GDM1 (cell line): ENCODE data around the gene TBC1D9.

Experiments used
- DNase-seq: peaks from one replicate; lab custom pipeline; 2025; lab: John Stamatoyannopoulos, UW

TBC1D9 gene

DNA sequence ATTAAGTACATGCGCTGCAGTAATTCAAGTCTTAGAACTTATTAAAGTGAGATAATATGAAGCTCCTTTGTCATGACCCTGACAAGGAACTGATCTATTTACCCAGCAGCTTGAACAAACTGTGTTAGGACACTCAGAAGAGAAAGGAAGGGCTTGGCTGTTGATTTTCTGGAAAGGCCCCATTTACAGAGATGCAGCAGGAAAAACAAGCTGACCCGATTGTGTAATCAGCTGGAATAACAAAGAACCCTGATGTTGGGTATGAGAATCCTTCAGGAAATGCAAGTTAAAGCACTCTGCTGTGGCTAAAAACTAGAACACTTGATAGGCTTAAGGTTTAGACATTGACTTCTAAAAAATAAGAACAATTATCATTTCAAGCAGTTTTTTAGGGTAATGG lies 64.8 kb downstream of the TBC1D9 start:
- no peak for DNase-seq

DNA sequence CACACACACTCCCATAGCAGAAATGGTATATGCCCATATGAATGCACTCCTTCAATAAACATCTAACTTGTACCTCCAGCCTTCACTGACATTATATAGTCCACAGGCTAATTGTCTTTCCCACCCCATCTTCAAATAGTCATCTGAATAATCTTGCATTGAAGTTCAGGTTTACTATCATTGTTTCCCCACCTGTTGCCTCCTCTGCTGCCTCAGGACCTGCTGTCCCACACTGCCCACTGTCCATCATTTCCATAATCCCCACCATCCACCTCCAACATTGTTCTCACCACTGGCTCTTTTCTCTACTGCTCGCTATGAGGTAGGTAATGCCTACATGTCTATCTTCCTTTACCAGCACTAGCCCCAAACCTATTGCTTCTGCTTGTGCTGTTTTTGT lies 66.1 kb downstream of the TBC1D9 start:
- no peak for DNase-seq

DNA sequence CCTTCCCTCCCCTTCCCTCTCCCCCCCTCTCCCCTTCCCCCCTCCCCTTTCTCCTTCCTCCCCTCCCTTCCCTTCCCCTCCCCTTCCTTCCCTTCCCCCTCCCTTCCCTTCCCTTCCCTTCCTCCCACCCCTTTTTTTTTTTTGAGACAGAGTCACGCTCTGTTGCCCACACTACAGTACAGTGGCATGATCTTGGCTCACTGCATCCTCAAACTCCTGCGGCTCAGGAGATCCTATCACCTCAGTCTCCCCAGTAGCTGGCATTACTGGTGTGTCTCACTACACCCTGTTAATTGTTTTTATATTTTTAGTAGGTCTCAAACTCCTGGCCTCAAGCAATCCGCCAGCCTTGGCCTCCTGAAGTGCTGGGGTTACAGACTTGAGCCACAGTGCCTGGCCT lies 66.6 kb downstream of the TBC1D9 start:
- DNase-seq = no peak

DNA sequence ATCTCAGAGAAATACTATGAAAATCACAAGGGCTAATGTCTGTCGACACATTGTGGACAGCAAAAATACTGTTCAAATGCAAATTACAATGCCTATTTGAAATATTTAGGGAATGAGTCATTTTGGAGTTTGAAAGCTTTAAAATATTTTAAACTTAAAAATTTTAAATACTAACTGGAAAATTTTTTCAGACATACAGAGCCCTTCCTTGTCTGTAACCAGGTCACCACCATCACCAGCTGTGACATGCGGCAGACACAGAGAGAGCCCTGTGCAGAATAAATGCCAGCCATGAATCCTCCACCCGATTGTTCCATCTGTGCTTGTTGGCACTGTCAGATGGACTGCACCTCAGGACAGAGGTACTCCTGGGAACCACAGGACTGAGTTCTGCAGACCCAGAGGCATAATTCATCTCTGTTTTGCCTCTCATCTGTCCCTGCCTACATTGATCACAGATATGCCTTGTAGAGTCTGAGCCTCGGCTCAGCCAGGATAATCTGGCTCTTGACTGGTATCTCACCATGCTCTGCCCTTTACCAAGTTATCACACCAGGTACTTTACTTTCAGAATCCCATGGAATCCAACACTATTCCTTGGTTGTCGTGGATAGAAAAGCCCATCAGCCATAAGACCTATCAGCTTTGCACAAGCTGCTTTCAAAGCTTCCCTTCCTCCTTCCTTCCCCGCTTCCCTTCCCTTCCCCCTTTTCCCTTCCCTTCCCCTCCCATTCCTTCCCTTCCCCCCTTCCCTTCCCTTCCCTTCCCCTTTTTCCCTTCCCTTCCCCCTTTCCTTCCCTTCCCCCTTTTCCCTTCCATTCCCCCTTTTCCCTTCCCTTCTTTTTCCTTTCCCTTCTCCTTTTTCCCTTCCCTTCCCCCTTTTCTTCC lies 67.2 kb downstream of the TBC1D9 start:
- DNase-seq = no peak

DNA sequence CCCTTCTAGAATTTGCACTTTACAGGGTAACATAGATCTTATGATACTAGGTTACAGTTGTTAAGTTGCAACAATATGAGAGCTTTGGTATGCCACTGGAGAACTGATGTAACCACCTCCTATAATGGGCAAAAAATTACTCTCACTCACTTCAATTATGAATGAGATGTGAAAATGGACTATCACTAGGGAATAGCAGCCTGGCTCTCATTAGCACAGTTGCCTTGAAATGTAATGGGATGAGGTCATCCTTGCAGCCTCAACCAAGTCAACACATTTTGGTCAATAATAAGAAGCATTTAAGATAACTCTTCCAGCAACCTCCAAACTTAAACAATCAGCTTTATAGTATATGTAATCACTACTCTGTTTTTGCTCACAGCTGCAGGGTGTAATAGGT lies 69.4 kb downstream of the TBC1D9 start:
- DNase-seq = no peak

DNA sequence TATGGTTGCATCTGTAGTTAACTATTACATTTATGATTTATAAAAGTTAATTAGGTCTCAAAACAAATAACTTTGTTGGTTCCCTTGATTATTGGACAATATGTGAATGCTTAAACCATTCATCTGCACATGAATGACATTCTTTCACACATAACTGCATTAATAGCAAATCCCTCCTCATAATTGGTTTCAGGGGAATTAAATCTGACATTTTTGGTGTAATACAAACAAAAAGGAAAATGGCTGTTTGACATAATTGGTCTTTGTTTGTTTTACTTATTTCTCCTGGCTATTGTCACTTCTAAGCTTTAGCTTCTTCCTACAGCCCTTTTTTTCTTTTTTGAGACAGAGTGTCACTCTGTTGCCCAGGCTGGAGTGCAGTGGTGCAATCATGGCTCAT lies 71.9 kb downstream of the TBC1D9 start:
- DNase-seq = no peak

DNA sequence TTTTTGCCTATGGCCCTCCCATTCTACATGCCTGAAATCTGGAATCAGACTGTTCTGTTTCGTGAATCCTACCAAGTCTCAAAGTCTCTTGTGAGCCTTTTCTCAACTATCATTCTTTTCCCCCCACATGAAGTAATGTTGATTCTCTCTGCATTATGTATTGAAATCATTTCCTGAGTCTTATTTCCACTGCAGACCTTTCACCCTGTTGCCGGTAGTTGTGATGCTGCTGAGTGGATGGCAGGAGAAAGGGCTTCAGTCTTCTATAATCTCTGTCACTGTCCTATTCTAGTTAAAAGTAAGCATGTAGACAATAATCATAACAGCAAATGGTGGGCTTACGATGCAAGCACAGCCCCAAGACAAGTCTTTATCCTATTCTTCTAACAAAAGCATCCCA lies 75.0 kb downstream of the TBC1D9 start:
- DNase-seq = no peak

DNA sequence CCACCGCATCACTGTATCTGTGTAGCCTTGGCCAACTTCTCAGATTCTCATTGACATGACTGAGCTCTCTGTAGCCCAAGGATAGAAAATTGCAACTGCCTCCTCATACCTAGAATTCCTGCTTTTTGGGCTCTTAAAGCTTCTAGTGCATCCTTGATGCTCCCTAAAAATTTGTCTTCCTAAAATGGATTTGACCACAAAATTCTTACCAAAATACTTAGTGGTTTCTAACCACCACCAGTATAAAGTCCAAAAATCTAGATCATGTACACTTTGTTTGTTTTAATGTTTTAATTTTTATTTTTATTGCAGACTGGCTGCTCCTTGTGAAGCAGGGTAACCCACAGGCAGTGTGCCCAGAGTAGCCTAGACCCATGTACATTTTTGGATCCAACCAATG lies 75.5 kb downstream of the TBC1D9 start:
- no peak for DNase-seq

DNA sequence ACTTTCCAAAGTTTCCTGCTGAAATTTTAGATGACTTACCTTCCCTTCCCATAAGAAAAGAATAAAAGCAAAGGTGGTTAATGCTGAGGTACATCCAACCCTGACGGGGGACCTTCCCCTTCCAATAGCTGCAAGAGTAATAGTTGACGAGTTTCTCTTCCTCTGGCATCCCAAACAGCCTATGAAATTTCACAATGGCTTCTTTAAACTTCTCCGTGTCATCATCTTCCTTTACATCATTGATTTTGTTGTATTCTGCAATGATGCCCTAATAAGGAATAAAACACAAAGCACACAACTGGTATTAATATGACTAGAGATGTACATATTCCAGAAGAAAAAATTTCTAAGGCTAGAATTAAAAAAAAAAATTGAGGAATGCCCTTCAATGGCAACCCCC lies 76.6 kb downstream of the TBC1D9 start:
- DNase-seq = no peak

DNA sequence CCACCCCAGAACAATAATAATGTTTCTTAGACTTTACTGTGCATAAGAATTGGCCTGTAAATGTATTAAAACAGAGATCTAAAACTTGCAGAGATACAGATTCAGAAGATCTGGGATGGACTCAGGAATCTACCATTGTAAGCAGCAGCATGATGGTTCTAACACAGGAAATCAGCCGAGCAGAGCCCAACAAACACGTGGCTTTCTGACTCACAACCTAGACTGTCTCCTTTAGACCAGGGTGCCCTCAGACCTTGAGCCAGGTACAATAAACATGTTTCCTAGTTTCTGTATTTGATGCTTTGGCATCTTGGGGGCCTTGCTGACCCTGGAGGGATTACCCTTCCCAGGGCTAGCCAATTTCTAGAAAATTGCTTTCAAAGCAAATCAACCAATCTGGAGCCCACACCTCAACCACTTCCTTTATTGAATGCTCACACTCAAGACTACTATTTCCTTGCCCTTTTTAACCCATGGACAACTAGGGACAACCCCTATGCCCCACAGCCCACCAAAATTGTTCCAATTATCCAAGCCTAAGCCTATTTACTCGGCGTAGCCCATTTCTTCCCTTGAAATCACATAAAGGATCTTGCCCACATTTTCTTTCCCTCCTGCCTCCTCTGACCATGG lies 80.5 kb downstream of the TBC1D9 start:
- DNase-seq = no peak

DNA sequence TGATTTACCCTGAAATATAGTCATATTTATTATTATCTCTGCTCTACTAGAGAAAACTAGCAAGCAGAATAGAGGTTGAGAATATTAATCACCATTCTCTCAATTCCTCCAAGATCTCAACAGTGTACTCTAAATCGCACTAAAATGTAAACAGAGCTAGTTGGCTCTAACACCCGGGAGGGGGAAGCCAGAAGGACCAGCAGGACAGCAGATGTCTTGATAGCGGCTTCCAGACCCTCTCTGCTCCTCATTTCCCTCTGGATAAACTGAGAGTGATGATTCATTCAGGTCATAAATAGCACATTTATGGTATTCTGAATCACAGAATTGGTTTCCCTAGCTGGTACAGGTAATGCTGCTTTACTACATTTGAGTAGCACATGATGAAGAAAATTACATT lies 82.5 kb downstream of the TBC1D9 start:
- DNase-seq = no peak

DNA sequence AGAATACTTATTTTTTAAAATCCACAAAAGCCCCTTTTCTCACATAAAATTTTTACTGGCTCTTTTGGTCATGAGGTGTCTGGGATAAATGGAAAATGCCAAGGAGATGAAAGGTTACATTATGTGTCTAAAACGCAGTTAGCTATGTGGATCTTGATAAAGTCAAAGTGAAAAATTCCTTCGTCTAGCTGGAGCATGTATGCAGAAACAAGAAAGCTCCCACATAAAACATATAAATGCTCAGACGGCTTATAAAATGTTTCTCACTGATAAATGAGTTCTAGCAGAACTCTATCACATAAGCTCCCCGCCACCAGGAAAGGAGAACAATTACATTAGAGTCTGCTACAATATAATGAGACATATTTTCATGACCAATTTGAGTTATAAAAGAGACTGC lies 83.8 kb downstream of the TBC1D9 start:
- DNase-seq = no peak

DNA sequence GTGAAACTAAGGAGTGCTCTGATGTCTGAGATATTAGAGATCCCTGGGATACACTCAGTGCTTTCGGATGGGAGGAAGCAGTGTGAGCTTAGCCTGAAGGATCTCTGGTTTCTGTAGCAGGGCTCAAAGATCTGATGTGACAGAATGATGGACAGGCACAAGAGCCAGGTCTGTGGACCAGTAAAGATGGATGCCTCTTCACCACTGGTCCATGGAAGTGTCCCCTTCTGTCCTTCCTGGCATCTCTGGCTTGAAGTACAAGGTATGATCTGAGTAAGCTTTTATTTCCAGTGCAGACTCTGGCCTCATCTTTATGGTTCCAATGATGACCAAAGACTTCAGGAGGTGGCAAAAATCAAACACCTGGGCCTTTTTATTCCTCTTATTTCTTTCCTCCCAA lies 88.1 kb downstream of the TBC1D9 start:
- no peak for DNase-seq

DNA sequence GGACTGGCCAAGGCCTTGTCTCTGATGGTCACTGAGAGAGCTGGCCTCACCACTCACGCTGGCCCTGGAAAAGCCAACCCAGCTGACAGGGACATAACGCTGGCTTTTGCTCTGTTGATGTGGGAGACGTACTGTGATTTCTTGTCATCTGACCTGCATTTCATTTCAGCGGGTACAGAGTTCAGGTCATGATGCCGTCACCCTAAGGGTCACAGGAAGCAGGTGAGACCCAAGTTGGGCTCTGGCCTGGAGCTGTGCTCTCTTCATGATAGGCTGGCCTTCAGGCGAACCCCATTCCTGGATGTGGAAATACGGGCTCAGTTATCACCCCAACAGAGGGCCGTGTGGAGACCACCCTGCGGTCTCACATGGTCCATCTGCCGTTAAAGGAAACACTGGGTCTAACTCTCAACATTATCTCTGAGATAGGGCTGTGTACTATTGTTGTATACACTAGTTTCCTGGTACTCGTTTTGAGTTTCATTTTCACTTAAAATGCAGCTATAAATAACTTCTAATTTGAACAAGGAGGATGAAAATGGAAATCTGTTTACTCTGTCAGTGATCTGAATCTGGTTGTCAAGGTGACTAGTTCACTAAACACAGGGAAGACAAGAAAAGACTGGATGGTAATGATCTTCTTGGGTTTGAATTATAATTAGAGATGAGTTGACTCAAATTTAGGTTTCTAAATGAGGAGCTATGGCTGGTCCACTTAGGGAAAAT lies 89.1 kb downstream of the TBC1D9 start:
- peak; percentile 0 for DNase-seq

DNA sequence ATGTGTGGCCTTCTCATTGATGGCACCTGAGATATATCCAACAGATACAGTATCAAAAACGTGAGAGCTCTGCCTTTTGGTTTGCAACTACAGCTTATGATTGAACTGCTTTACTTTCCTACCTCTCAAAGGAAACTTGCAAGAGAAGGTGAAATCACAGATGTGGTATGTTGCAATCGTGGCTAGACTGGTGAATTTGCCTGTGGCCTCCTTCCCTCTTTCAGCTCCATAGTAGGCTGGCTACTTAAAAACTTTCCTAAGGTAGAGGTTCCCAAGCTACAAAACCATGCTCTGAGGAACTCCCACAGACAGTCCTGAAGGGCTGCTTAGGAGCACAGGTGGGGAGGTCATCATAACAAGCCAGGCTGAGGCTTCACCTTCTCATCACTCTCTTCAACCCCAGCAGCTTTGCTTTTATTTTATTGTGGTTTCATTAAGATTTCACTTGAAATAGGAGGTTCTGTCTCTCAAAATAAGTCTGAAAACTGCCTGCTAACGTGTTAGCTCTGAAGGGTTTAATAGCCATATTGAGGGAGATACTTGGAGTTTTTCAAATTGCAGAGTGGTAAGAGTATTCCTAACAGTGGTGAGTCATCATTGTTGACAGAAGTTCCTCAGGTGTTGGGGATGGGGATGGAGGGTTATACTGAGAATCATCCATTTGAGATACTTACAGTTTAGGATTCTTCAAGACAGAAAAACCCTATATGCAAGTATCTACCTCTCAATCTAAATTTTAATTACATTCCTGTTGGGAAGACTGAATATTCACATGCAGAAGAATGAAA lies 93.9 kb downstream of the TBC1D9 start:
- DNase-seq = no peak

DNA sequence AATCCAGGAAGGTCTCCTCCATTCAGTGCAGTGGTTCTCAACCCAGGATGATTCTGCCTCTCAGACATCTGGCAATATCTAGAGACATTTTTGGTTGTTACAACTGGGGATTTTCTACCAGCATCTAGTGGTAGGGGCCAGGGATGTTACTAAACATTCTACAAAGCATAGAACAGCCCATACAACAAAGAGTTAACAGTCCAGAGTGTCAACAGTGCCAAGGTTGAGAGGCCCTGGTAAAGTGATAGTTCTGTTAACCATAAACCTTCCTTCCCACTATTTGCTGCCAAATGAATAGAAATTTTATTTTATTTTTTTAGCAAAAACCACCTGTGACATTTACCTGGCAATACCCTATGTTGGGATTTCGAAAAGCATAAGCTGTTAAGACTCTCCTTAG lies 94.6 kb downstream of the TBC1D9 start:
- no peak for DNase-seq

DNA sequence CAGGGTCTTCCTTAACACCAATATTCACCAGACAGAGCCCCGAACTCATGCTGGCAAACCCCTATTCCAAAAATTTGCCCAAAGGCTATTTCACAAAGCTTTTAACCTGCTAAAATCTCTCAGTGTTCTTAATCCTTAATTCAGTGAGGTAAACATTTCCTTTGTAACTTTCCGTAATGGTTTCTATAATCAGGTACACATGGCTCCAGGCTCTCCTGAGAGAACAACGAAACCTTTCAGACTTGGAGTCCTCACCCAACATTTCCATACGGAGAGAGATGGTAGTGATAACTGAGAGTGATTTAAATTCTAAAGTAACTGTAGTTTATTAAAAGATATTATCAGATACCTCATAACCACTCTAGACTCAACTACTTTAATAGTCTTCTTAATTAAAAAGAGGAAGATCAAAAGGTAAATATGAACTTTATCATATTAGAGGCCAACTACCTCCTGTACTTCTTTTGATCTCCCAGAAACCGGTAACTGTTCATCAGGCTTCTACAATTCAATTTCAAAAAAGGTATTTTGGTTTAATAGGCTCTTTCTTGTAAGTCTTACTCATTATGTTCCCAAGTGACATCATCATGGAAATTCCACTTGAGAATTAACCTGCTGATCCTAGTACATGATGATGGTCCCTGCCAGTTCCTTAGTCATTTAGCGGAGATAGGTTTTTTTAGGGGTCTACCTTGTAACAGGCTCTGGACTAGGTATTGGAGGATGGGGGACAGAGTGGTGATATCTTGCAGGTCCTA lies 96.1 kb downstream of the TBC1D9 start:
- no peak for DNase-seq

DNA sequence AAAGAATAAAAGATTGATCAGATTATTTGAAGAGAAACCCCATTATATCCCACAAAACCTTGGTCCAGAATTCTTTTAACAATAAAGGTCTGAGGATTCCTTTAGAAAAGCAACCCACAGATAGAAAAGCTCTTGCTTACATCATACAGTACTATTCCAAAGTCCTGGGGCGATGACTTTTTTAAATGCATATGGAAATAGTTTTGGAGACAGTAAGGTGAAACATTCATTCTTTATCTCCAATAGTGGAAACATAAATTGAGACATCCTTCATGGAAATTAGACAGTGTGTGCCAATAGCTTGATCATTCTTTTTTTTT lies 101.7 kb downstream of the TBC1D9 start:
- DNase-seq = no peak

DNA sequence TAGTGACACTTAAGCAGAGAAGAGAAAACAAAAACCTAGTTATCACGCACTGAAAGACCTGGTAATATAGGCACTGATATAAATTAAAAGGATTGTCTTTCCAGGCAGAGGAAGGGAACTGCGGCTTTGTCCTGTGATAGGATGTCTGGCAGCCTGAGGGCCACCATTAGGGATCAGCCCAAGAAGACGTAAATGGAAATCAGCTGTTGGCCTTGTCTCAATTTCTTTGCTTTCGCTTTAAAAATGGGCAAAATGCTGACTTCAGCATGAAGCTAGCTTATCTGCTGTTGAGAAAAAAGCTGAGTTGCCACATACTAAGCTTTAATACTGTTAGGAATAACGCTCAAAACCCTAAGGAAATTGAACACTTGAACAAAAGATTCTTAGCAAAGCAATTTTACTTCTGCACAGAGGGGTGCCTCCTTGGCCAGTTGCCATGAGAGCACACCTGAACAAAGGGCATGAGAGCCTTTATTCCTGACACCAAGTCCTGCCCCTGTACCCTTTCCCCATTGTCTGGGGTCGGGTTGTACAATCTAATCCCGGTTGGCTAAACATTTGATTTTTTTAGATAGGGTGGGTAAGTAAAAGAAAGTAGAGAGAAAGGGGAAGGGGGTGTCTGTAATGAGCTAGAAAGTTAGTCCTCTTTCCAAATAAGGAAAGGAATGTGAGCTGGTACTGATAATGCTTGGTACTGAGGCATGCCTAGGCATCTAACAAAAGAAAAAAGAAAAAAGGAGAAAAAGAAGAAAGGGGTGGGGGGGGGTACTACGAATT lies 102.3 kb downstream of the TBC1D9 start:
- no peak for DNase-seq

DNA sequence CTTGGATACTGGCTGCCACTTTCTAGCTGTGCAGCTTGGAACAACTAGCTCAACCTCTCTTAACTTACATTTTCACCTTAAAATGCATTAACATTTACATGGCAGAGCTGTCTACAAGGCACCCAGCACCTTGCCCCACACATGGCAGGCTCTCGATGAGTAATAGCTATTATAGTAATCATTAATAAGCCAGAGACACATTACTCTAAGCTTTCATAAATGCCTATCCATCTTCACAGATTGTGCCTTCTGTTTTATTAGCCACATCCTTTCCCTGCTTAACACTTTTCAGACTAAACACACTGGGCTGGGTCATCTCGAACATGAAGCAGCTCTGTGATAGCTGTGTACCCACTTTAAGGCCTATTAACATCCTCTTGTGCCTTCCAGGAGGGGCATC lies 103.6 kb downstream of the TBC1D9 start:
- no peak for DNase-seq

DNA sequence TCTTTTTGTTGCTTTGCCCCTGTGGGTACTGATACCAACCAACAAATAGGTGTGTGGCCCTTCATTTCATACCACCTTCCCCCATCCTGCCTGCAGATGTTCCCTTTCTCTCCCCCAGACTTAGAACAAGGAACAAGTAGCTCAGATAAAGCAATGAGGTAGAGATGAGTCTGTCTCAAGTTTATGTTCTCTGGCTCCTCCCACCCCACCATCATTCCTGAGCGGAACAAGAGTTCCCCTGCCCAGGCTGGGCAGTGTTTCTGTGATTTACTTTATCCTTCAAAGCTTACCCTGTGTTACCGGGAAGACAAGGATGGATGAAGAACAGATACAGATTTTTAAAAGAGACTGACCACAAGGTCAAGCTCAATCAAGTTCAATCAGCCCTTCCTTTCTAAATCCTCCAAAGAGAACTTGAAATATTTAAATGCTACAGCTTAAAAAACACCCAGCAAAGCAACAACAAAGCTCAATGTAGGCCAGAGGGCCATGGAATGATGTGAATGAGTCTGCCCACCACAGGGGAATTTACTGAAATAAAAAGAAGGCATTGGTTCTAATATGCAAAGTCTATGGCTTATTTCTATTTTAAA lies 107.4 kb downstream of the TBC1D9 start:
- DNase-seq = no peak
